Measurements from ENCODE around the gene DAZAP1. TPM values are rescaled to one million over a fixed set of nuclear protein-coding genes. Genes with fewer than 3 reads are reported as not detected.

The DAZAP1 gene
- total RNA-seq, 1 donor from 2014 or later, result 48.1 TPM

GRCh38 chr19:1423436-1424191, 16.2 kb downstream of the DAZAP1 start:
- ATAC-seq (peak; percentile 9), DNase-seq (ENCODE audit: low spot score) (no peak)

DNA sequence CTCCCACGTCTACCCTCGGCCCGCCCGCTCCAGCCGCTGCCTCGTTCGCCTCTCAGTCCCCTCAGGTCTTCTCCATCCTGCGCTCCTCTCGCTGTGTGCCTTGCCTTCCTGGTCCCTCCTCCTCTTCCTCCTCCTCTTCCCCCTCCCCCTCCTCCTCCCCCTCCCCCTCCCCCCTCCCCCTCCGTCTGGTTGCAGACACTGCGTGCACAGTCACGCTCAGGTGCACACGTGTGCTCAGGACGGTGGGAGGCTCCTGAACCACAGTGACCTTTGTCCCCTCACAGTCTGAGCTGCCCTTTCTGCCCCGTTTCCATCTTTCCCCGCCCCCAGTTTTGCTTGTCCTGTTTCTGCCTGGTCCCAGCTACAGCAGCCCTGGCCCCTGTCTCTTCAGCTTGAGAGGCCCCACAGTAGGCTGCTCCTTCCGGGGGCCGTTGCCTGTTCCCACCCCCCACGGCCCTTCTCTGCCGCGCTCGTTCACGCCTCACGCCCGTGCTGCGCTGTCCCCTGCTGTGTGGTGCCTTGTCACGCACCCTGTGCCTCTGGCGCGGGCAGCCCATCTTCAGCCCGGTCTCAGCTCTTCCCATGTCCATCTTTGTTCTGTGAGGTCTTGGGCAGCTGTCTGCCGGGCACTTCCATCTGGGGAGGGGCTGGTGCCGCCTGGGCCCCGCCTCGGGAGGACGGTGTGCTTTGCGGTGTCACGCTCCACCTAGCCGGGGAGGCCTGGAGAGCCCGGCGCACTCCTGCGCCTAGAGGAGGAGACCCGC, 17.0 kb downstream of the DAZAP1 start:
- ATAC-seq (peak; percentile 77), DNase-seq (ENCODE audit: low spot score) (peak; percentile 80)

DNA sequence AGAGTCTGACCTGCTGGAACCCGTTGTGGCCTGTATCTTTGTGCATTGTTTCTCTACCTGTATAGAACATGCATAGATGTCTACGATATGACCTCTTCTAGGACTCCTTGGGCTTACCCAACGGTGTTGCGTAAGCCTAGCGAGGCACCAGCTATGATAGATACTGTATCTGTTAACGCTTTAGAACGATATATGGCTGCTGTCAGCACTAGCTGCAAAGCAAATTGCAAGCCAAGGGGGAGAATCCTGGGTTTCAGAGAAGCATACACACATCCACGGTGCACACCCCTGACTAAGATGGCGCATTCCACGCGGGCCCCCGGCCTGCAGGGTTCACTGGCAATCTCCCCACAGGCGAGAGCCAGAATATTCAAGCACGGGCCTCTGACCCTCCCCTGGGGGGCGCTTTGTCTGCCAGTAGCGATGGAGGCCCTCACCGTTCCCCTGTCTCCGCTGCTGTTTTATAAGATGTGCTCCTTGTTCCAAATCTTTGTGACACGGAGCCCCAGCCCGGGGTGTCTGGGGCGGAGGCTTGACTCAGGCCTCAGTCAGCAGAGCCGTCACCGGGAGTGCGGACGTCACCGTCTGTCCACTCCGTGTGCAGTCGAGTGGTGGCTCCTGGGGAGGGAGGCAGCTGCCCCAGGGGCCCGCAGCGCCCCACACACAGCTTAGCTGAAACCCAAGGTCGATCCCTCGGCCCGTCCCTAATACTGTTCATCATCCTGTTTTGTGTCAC, 17.9 kb downstream of the DAZAP1 start:
- ATAC-seq (no peak), DNase-seq (ENCODE audit: low spot score) (no peak)

DNA sequence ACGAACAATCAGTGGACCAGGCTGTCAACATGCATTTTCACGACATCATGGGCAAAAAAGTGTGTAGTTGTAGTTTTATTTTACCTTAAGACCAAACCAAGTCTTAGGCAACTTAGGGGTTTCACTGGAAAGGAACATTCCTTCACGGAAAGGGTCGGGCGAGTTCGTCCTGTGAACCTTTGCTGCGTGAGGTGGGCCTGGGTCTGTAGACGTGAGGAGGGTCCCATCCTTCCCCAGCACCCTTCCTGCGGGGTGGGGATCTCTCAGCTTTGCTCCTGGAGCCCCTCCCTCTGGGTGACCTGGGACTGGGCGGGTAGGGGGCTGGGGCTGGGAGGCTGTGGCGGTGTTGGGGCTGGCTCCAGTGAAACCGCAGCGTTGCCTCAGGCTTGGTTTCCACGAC, 18.5 kb downstream of the DAZAP1 start:
- ATAC-seq (no peak), DNase-seq (ENCODE audit: low spot score) (no peak)

DNA sequence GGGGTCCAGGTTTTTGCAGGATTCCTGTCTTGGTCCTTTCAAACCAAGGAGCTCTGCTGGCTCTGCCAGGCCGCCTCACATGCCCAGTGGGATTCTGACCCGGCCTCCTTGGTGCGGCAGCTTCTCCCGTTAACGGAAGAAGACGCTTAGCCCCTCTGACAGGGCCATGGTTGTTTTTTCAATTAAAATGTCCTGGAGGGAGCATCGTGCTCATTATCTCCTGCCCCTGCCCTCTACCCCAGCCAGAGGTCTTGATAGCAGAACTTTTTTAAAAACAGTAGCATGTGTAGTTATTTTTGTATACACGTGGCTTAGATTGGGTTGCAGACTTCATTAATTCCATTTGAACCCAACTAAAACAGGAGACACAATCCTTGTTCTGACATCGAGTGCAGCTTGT, 19.4 kb downstream of the DAZAP1 start:
- no peak for ATAC-seq

DNA sequence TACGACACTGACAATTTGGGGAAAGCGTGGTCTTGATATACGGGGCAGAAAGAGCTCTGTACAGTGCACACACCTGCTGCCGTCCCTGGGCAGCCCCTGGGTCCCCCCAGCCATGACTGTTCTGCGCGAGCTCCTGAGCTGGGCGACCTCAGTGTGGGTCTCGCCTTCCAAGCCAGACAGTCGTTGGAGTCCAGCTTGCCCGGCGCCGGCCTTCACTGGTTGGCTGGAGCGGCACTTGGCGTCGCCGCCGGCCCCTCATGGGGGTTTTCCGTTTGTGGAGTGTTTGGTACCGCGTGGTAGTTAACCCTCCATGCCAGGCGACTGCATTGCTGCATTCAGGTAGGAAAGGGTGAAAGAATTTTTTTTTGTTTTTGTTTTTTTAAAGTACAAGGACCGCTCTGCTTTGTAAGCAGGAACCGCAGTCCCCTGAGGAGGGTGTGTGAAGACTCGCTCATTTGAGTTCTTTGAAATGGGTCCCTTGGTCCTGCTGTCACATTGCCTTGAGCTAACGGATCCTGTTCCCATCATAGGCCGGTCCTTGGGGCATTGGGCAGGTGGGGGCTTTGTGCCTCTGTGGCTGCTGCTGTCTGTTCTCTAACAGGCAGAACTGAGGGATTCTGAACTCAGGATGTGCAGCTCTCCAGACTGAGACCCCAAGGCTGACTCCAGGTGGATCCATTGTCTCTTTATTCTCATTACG, 20.0 kb downstream of the DAZAP1 start:
- no peak for ATAC-seq

More for the DNA sequence above, 19.4 kb downstream of the DAZAP1 start:
- DNase-seq (ENCODE audit: low spot score), result no peak

DNA sequence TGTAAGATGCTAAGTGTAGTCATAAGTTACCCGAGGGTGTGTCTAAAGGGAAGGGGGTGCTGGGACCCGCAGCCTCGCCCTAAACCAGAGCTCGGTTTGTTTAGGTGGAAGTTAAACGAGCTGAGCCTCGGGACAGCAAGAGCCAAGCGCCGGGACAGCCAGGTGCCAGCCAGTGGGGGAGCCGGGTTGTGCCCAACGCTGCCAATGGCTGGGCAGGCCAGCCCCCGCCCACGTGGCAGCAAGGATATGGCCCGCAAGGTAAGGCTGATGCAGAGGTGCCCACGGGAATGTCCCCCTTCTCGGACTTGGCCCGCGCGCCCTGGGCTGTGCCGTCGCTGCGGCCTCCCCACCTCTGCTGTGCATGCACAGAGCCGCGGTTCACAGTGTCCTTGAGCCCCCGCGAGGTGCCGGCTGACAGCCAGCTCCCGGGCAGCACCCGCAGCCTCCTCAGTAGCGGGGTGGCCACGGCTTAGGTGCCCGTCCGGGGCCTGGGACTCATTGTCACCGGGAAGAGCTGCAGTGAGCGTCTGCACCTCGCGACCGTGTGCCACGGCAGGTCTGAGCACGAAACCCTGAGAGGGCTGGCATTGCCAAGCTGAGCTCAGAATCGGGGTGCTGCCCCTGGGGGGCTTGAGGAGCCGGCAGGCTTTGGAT, 21.5 kb downstream of the DAZAP1 start:
- no peak for DNase-seq (ENCODE audit: low spot score)
- peak; percentile 4 for ATAC-seq

More for the DNA sequence above, 20.0 kb downstream of the DAZAP1 start:
- DNase-seq (ENCODE audit: low spot score), result no peak

- ATAC-seq (peak; percentile 58), DNase-seq (ENCODE audit: low spot score) (no peak)
These were observed 22.4 kb downstream of the DAZAP1 start for GRCh38 chr19:1429750-1430149.

GRCh38 chr19:1430246-1430645, 22.9 kb downstream of the DAZAP1 start:
- DNase-seq (ENCODE audit: low spot score) (no peak), ATAC-seq (no peak)

DNA sequence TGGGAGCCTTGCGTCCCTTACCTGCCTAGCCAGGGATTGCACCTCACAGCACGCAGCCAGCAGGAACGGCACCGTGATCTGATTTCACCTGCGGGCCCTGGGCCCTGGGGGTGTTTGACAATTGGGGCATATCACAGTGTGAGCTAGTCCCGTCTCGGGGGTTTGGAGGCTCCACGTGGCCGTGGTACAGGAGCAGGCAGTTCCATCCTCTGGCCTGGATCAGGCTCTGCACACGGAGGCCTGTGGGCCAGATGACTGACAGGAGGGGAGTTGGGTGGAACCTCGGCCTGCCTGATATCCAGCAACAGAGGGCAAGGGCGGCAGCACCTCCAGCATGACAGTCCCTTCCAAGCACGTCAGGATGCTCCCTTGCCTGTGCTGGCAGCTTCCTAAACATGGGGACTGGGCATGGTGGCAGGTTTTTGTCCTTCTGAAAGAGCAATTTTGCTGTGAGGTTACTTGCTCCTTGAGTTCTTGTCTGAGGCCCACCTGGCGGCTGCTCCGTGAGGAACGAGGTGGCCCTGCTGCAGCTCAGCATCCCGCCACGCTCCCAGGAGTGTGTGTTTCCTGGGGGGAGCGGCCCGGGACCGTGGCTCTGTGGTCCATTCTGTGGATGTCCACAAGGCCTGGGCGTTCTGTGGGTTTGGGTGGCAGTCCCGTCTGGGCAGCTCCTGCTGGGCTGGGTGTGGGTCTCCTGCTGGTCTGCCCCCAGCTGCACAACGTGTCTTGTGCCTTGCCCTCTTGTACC, 24.5 kb downstream of the DAZAP1 start:
- ATAC-seq (no peak), DNase-seq (ENCODE audit: low spot score) (no peak)

GRCh38 chr19:1432507-1432887, 25.1 kb downstream of the DAZAP1 start:
- no peak for DNase-seq (ENCODE audit: low spot score)

DNA sequence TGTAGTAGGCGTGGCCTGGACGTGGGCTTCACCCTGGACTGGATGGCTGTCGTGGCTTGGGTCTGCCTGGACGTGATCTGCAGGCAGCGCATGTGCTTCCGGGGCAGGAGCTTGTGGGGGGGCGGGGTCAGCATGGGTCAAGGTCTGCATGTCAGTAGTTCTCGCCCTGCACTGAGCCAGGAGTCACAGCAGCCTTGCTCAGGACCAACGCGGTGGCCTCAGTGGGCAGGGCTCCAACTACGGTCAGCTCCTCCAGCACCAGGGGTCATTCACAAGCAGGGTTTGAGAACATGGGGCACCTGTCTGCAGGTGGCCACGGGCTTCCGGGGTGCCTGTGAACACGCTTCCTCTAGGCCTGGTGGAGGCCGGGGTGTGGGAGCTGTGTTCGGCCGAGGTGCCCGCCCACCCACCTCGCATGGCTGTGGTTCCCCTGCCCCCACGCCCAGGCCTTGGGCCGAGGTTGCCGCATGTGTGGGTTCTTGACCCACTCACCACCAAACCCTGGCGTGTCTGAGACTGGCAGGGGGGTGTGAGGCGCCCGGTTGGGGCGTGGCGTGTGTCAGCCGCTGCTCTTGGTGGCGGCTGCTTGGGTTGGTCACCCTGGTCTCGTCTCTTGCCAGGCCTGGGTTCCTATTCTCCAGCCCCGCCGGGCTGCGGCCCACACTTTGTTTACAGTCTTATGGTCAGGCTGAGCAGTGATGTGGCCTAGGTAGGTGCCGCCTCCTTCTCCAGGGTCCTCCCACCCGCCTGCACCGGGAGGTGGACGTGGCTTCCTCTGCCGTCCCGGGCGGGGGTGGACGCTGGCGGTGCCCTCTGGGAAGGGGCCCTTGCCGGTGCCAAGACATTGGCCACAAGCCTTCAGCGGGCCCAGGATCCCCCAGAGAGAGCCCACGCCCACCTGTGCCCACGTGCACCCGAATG, 26.0 kb downstream of the DAZAP1 start:
- ATAC-seq (no peak), DNase-seq (ENCODE audit: low spot score) (no peak)

More at GRCh38 chr19:1432507-1432887, 25.1 kb downstream of the DAZAP1 start:
- no peak for ATAC-seq

DNA sequence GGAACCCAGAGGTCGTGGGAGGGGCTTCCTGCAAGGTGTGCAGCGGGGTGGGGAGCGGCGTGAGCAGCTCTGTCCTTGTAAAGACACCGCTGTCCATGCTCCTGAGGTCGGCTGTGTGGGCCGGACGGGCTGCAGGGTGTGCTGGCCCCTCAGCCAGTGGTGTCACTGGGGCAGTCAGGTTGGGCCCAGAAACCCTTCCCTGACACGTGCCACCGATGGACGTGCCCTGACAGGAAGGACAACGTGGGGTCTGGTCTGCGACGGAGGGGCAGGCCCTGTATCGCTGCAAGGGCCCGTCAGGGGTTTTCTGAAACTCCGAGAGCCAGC, 26.6 kb downstream of the DAZAP1 start:
- DNase-seq (ENCODE audit: low spot score) (no peak), ATAC-seq (no peak)

- no peak for ATAC-seq
These were observed 27.2 kb downstream of the DAZAP1 start for GRCh38 chr19:1434577-1435060.

GRCh38 chr19:1435378-1435989, 28.1 kb downstream of the DAZAP1 start:
- DNase-seq (ENCODE audit: low spot score) (no peak), ATAC-seq (no peak)

More at GRCh38 chr19:1434577-1435060, 27.2 kb downstream of the DAZAP1 start:
- DNase-seq (ENCODE audit: low spot score), result no peak

- ATAC-seq (peak; percentile 13), DNase-seq (ENCODE audit: low spot score) (no peak)
These were observed 30.2 kb downstream of the DAZAP1 start for GRCh38 chr19:1437609-1438008.

- peak; percentile 96 for DNase-seq (ENCODE audit: low spot score)
- peak; percentile 96 for ATAC-seq
These were observed 30.9 kb downstream of the DAZAP1 start, which contains the start of gene RPS15 for GRCh38 chr19:1438035-1438932. Gene RPS15, plus strand, starts transcription at chr19:1438396. Its CDS starts 30 bp downstream, at chr19:1438426.

Measured in left lobe of liver (tissue), 2 donors.